Upper lobe of left lung (tissue), 6 donors: ENCODE measurements around the gene KIAA1958. TPM values are rescaled to one million over a fixed set of nuclear protein-coding genes. Genes with fewer than 3 reads are reported as not detected.

Experiments
- ATAC-seq, 2 donors: fragments of 200-7000 bp; cut with Tn5 transposase; one replicate each; pipeline ENCODE4 v1.9.1; 2022; ENCODE audit warnings: mild to moderate bottlenecking in 2 of 2, moderate library complexity in 2 of 2; ENCODE audit not compliant: low FRiP score in 2 of 2
- DNase-seq, 2 donors: peaks; one replicate each; pipeline ENCODE4 v3.0.0-alpha.2; 2019 to 2020
- H3K27ac ChIP-seq, 4 donors: fragments of 200-600 bp; sonication (generic); one replicate each; pipeline ENCODE4 v1.5.1; 2016 to 2019
- H3K27me3 ChIP-seq, 4 donors: fragments of 200-600 bp; sonication (generic); one replicate each; pipeline ENCODE4 v1.5.1; 2017 to 2019
- H3K36me3 ChIP-seq, 4 donors: fragments of 200-600 bp; sonication (generic); one replicate each; pipeline ENCODE4 v1.5.1; 2016 to 2019
- H3K4me1 ChIP-seq, 4 donors: fragments of 200-600 bp; sonication (generic); one replicate each; pipeline ENCODE4 v1.5.1; 2018 to 2019
- H3K4me3 ChIP-seq, 4 donors: fragments of 200-600 bp; sonication (generic); one replicate each; pipeline ENCODE4 v1.5.1; 2017 to 2019; ENCODE audit warnings: mild to moderate bottlenecking in 2 of 4, moderate library complexity in 1 of 4
- H3K9me3 ChIP-seq, 4 donors: fragments of 200-600 bp; sonication (generic); one replicate each; pipeline ENCODE4 v1.5.1; 2018 to 2019
- EP300 ChIP-seq, 4 donors: sonication (generic); formaldehyde crosslinking; IDR thresholded peaks; one replicate each; pipeline ENCODE4 v1.5.1; 2017; ENCODE audit warnings: antibody characterized with exemption in 4 of 4, control low read depth in 2 of 4
- POLR2A ChIP-seq, 4 donors: fragments of 450-650 bp; IDR thresholded peaks; one replicate each; pipeline ENCODE4 v1.5.1; 2016 to 2017; ENCODE audit warnings: antibody characterized with exemption in 4 of 4, mild to moderate bottlenecking in 2 of 4
- POLR2AphosphoS5 ChIP-seq, 2 donors: sonication (generic); formaldehyde crosslinking; IDR thresholded peaks; one replicate each; pipeline ENCODE4 v1.5.1; 2017; ENCODE audit warnings: antibody characterized with exemption in 2 of 2
- WGBS, 2 donors: methylation state at CpG; one replicate each; pipeline ENCODE4 v1.1.5; 2017 to 2018; 5-methylcytosine and 5-hydroxymethylcytosine counted together
- total RNA-seq, 6 donors: library from RNA; depleted of rRNA in 4 of 6; stranded (reverse); fragments of >200 nt in 4 of 6; gene quantifications; one replicate each; pipeline versions ENCODE4 v1.1.0 to v1.2.1, GENCODE V29; 2016 to 2021
- TF ChIP-seq, protein P1 (sequence below), 6 experiments: fragments of 450-650 bp in 4 of 6; fragments of 200-600 bp in 2 of 6; sonication (generic) in 2 of 6; IDR thresholded peaks; one replicate each; pipeline ENCODE4 v1.5.1; 2016 to 2019; ENCODE audit warnings: antibody characterized with exemption in 6 of 6
- donor health status: DM: no; HTN: no; CAD: no; lungs with moderate emphysema.
- donor health status: DM: no; HTN: yes; CAD: no; lungs with severe emphysema.

KIAA1958 gene
- total RNA-seq, 6 donors from 2014 or later: 9.2 to 21.1 (median 14.2) TPM

- TF ChIP-seq EP300 (IDR thresholded peaks at IDR 0.05) (no peak), POLR2AphosphoS5 (IDR thresholded peaks at IDR 0.05) (no peak), POLR2A (IDR thresholded peaks at IDR 0.05) (no peak)
- TF ChIP-seq, protein P1, sequence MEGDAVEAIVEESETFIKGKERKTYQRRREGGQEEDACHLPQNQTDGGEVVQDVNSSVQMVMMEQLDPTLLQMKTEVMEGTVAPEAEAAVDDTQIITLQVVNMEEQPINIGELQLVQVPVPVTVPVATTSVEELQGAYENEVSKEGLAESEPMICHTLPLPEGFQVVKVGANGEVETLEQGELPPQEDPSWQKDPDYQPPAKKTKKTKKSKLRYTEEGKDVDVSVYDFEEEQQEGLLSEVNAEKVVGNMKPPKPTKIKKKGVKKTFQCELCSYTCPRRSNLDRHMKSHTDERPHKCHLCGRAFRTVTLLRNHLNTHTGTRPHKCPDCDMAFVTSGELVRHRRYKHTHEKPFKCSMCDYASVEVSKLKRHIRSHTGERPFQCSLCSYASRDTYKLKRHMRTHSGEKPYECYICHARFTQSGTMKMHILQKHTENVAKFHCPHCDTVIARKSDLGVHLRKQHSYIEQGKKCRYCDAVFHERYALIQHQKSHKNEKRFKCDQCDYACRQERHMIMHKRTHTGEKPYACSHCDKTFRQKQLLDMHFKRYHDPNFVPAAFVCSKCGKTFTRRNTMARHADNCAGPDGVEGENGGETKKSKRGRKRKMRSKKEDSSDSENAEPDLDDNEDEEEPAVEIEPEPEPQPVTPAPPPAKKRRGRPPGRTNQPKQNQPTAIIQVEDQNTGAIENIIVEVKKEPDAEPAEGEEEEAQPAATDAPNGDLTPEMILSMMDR (IDR thresholded peaks at IDR 0.05): no peak
- 94 to 100% methylated on average over 1 of the region's 1 CpG for WGBS, 2 donors
- ATAC-seq (no peak), DNase-seq (no peak)
- Histone ChIP-seq H3K9me3 (peaks cover 7 to 15% (median 13%) of the 10 kb centered on the region in 4 donors), H3K36me3 (no peaks in the 10 kb centered on the region), H3K4me1 (peaks cover 0 to 14% (median 6%) of the 10 kb centered on the region in 4 donors), H3K27ac (no peak overlapping the region), H3K4me3 (no peak overlapping the region), H3K27me3 (no peaks in the 10 kb centered on the region)
Measured at GRCh38 chr9:112493393-112494137, 6.9 kb downstream of the KIAA1958 start.

DNA sequence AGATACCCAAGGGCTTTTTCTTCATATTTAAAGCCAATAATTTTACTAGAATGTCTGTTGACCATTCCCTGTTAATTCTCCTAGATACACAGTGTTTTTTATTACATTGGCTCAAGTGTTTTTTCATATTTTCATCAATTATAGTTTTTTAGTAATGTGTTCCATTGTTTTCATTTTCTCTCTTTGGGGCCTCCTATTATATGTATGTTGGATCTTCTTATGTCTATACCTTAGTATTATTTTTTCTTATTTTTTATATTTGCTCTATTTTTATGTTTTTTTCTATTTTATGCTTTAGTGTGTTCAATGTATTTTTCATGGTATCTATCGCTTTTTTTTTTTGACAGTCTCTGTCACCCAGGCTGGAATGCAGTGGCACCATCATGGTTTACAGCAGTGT is 7.5 kb downstream of the KIAA1958 start:
- peaks cover 7 to 15% (median 13%) of the 10 kb centered on the region in 4 donors for H3K9me3 ChIP-seq
- H3K27ac ChIP-seq: no peak overlapping the region
- no peak for ATAC-seq
- no peak for DNase-seq
- H3K36me3 ChIP-seq: no peaks in the 10 kb centered on the region
- WGBS, 2 donors: 94 to 100% methylated on average over 1 of the region's 1 CpG
- no peaks in the 10 kb centered on the region for H3K27me3 ChIP-seq
- H3K4me1 ChIP-seq: peaks cover 0 to 14% (median 6%) of the 10 kb centered on the region in 4 donors
- TF ChIP-seq POLR2AphosphoS5 (IDR thresholded peaks at IDR 0.05) (no peak), EP300 (IDR thresholded peaks at IDR 0.05) (no peak), POLR2A (IDR thresholded peaks at IDR 0.05) (no peak)
- TF ChIP-seq, protein P1 (IDR thresholded peaks at IDR 0.05): no peak
- no peak overlapping the region for H3K4me3 ChIP-seq

- WGBS, 2 donors: 48 to 66% methylated on average over 4 of the region's 4 CpGs
- Histone ChIP-seq H3K9me3 (peaks cover 7 to 15% (median 13%) of the 10 kb centered on the region in 4 donors), H3K4me3 (no peak overlapping the region), H3K27me3 (no peaks in the 10 kb centered on the region), H3K36me3 (no peaks in the 10 kb centered on the region), H3K27ac (peak overlapping the region in 1 of 4 donors; percentile 17), H3K4me1 (peaks cover 0 to 14% (median 3%) of the 10 kb centered on the region in 4 donors)
- DNase-seq (peak in 1 of 2 donors; percentile 25), ATAC-seq (no peak)
- TF ChIP-seq EP300 (IDR thresholded peaks at IDR 0.05) (no peak), POLR2A (IDR thresholded peaks at IDR 0.05) (no peak), POLR2AphosphoS5 (IDR thresholded peaks at IDR 0.05) (no peak)
- TF ChIP-seq, protein P1 (IDR thresholded peaks at IDR 0.05): no peak
Measured at GRCh38 chr9:112495614-112496013, 9.0 kb downstream of the KIAA1958 start.

DNA sequence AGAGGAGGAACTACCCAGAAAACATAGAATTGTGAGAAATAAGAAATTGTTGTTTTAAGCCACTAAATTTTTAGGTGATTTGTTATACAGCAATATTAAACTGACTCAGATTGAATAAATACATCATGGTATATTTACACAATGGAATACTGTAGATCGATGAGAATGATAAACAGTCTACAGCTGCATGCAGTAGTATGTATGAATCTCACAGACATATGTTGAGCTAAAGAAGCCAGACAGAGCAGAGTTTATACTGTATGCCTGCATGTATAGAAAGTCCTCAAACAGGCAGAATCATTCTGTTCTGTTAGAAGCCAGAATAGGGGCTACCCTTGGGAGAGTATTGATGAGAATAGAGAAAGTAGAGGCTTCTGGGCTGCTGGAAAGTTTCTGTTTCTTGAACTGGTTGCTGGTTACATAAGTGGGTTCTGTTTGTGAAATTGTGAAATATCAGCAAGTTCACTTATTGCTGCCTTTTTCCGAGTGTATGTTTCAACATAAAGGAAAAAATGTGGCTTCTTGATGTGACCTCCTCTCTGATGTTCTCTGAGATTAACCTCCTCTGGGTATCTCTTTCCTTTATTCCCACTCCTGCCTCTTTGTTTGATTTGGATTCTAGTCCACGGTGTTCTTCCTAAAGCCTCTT is 9.6 kb downstream of the KIAA1958 start:
- H3K27ac ChIP-seq: peak overlapping the region in 3 of 4 donors; percentile 7 to 27 (median 17)
- H3K4me1 ChIP-seq: peaks cover 0 to 14% (median 3%) of the 10 kb centered on the region in 4 donors
- H3K36me3 ChIP-seq: no peaks in the 10 kb centered on the region
- H3K9me3 ChIP-seq: peaks cover 7 to 15% (median 13%) of the 10 kb centered on the region in 4 donors
- WGBS, 2 donors: 46 to 48% methylated on average over 3 of the region's 3 CpGs
- TF ChIP-seq POLR2A (IDR thresholded peaks at IDR 0.05) (no peak), EP300 (IDR thresholded peaks at IDR 0.05) (no peak), POLR2AphosphoS5 (IDR thresholded peaks at IDR 0.05) (no peak)
- TF ChIP-seq, protein P1 (IDR thresholded peaks at IDR 0.05): no peak
- ATAC-seq (peak in 1 of 2 donors; percentile 24), DNase-seq (no peak)
- H3K4me3 ChIP-seq: no peak overlapping the region
- H3K27me3 ChIP-seq: no peaks in the 10 kb centered on the region
